GM19023 (cell line): ENCODE measurements around the gene PBX2.
"Not testable (repeated sequence)": the region's sequence is repeated elsewhere in the genome, so short reads cannot be mapped to it uniquely, and the experiment has no call there.

Source experiments
- ATAC-seq: cut with Tn5 transposase; IDR thresholded peaks from one replicate; pipeline ENCODE4 v1.9.1; 2021; ENCODE audit warnings: mild to moderate bottlenecking, moderate library complexity; ENCODE audit not compliant: unreplicated experiment

The PBX2 gene

DNA sequence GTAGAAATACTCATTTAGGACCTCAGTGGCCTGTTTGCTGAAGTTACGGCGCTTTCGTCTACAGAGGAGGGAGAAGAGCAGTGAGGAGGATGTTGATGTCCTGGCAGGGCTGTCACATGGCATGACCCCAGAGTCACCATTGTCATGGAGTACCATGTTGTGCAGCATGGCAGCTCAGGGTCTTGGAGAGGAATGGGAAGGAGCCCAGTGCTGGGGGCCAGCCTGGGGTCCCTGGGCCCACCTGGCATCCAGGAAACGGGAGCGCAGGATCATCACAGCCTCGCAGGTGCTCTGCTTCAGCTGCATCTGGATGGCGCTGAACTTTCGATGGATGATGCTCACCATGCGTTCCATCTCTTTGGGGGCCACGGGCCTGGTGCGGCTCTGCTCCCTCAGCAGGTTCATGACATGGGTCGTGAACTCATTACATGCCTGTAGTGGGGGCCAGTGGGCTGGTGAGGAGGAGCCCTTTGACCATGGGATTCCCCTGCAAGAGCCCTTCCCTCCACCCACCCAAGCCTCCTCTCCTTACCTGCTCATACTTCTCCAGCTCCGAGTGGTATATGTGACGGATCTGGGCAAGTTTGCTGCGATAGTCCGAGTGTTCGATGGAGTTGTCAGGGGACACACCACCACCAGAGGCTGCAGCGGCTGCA lies 2.1 kb downstream of the PBX2 start:
- ATAC-seq: not testable (repeated sequence)

GRCh38 chr6:32187009-32187709 lies 2.8 kb downstream of the PBX2 start:
- ATAC-seq: no peak

- not testable (repeated sequence) for ATAC-seq
Observed at GRCh38 chr6:32186151-32186840, 3.7 kb downstream of the PBX2 start.

DNA sequence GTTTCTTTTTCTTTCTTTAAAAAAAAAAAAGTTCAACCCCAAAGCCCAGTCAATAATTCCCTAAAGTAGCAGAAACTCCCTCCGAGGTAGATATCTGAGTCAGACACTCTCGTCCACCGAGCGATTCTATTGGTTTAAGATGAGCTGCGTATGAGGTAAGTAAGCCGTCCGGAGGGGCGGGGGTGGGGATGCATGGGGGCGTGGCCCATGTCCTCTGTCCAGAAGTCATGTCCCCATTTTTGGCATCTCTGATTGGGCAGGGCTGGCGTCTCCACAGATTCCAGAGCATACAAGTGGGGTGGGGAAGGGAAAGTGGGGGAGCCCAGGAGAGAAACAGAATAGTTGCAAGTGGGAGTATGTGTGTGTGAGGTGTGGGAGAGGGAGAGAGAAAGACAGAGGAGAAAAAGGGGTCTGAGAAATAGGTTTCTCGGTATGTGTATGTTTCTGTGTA lies 4.3 kb downstream of the PBX2 start:
- ATAC-seq: not testable (repeated sequence)

GRCh38 chr6:32184084-32184640 lies 5.8 kb downstream of the PBX2 start, which contains the start of gene AGER:
AGER (minus strand) TSS chr6:32184253; CDS start chr6:32184222, 31 bp downstream.
- ATAC-seq: no peak

- no peak for ATAC-seq
Observed at GRCh38 chr6:32183483-32184083, 6.4 kb downstream of the PBX2 start.

- no peak for ATAC-seq
Observed at GRCh38 chr6:32183030-32183429, 7.0 kb downstream of the PBX2 start.

DNA sequence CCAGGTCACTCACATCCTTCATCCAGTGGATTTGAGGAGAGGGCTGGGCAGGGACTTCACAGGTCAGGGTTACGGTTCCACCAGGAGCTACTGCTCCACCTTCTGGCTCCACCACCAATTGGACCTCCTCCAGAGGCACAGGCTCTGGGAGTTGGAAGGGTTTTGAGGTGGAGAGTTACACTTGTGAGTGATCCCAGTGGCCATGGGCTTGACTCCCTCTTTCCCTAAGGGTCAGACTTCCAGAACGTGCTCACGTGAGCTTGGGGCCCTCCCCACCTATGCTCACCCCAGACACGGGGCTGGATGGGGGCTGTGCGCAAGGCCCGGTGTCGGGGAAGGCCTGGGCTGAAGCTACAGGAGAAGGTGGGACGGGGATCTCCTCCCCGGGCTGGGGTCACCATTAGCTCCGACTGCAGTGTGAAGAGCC lies 7.4 kb downstream of the PBX2 start:
- no peak for ATAC-seq

DNA sequence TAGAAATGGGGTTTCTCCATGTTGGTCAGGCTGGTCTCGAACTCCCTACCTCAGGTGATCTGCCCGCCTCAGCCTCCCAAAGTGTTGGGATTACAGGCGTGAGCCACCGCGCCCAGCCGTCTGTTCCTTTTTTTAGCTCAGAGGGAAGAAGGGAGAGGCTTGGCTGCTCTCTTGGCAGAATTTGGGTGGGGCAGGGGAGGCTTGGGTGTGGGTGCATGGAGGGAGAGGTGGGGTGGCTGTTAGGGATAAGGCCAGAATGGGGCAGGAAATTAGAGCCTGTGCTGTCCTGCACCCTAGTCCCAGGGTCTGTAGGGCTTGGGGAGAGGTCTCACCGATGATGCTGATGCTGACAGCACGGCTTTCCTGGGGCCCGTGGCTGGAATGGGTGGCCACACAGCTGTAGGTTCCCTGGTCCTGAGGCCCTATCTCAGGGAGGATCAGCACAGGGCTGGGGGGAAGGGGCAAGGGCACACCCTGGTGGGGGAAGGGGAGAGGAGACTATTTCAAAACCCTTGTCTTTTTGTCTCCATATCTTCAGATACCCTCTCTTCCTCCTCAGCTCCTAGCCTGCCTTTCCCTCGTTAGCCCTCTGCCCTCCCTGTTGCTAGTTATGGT lies 8.0 kb downstream of the PBX2 start:
- no peak for ATAC-seq

GRCh38 chr6:32181148-32181702 lies 8.8 kb downstream of the PBX2 start:
- ATAC-seq: no peak

- ATAC-seq: no peak
Observed at GRCh38 chr6:32179766-32180405, 10.1 kb downstream of the PBX2 start.

- no peak for ATAC-seq
Observed at GRCh38 chr6:32178547-32179440, 11.2 kb downstream of the PBX2 start.

DNA sequence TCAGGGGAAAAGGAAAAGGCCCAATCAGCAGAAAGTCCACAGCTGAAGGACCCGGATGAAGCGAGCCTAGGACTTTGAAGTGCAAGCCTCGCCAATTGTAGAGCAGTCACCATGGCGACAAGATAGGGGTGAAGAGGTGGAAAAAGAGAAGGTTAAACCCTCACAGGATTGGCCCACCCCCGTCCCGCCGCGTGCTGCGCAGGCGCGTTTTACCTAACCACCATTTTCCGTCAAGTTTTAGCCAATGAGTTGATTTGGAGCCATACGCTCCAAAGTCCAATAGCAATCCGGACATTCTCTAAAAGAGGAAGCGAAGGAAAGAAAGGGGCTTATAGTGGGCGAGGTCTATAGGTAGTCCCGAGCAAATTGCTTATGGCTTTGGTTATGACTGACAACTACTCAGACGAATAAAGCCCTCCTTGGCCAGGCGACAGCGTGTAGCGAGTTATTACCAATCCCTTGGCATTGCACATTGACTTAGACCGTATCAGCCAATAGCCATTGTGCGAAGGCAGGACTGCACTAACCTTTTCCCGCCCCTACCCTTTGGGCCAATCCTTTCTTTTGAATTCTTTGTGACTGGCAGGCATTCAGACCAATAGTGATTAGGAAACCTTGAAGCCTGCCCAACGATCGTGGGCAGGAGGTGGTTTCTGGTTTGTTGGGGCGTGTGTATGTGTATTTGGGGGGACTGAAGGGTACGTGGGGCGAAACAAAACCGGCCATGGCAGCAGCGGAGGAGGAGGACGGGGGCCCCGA lies 12.0 kb downstream of the PBX2 start, which contains the start of gene RNF5:
TSS of gene RNF5 (plus strand) at position 618 of the 759 bp plus-strand sequence. CDS start at position 725, 107 bp downstream.
- peak; percentile 81 for ATAC-seq

DNA sequence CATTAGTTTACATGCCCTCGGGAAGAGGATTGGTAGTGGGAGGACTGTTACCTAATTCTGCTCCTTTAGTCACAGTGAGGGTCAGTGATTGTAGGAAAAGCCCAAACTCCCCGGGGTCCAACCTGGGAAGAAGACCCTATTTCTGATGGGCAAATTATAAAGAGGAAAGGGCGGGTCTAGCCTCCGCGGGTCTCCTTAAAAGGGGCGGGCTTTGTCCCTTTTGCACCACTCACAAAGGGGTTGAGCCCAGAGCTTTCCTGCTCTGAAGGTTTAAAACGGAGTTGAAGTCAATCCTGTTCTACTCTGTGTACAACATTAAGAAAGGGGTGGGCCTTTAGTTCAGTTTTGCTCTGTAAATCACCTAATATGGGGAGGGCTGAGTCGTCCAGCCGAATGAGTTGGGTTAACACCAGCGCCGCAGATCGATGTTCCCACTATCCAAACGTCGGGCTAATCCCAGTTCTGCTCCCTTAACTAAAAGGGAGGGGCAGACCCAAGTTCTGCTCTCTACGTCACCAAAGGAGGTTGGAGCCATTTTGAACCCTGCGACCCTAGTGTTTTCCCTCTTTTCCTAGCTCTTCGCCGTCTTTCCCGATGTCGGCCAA lies 12.7 kb downstream of the PBX2 start:
- ATAC-seq: no peak

- ATAC-seq: no peak
Observed at GRCh38 chr6:32176476-32177182, 13.4 kb downstream of the PBX2 start.

- peak; percentile 46 for ATAC-seq
Observed at GRCh38 chr6:32175711-32176475, 14.1 kb downstream of the PBX2 start, which contains the start of gene AGPAT1. AGPAT1 (minus strand) TSS chr6:32176084; CDS start chr6:32171496, 4,588 bp downstream.
